Activated T-cell treated with anti-CD3 and anti-CD28 coated beads, Interleukin-2, amount 50 U/mL, for 4 hours (primary cell): ENCODE data around the gene POMT2. TPM values are rescaled to one million over a fixed set of nuclear protein-coding genes. Genes with fewer than 3 reads are reported as not detected.

Source experiments
- ATAC-seq, 2 donors: fragments of 200-7000 bp; cut with Tn5 transposase; one replicate each; pipeline ENCODE4 v1.10.0; 2021
- DNase-seq: peaks from one replicate; pipeline ENCODE4 v3.0.0-alpha.2; 2020
- H3K27me3 Mint-ChIP-seq: one replicate; pipeline ENCODE4 v1.8.0; 2021; ENCODE audit warnings: low read depth, mixed read lengths
- H3K36me3 Mint-ChIP-seq: one replicate; pipeline ENCODE4 v1.8.0; 2022; ENCODE audit warnings: mixed read lengths; ENCODE audit not compliant: insufficient read depth
- H3K4me1 Mint-ChIP-seq: one replicate; pipeline ENCODE4 v1.8.0; 2021; ENCODE audit warnings: low read depth, mixed read lengths
- H3K4me3 Mint-ChIP-seq: one replicate; pipeline ENCODE4 v1.8.0; 2021; ENCODE audit warnings: mild to moderate bottlenecking, moderate library complexity, mixed read lengths
- H3K9me3 Mint-ChIP-seq: one replicate; pipeline ENCODE4 v1.8.0; 2021; ENCODE audit warnings: mixed read lengths
- total RNA-seq, 3 donors: library from RNA; stranded (reverse); gene quantifications; one replicate each; pipeline ENCODE4 v1.2.1, GENCODE V29; 2021

POMT2 gene
- total RNA-seq, 3 donors from 2014 or later = 18.0 to 22.2 (median 19.2) TPM

DNA sequence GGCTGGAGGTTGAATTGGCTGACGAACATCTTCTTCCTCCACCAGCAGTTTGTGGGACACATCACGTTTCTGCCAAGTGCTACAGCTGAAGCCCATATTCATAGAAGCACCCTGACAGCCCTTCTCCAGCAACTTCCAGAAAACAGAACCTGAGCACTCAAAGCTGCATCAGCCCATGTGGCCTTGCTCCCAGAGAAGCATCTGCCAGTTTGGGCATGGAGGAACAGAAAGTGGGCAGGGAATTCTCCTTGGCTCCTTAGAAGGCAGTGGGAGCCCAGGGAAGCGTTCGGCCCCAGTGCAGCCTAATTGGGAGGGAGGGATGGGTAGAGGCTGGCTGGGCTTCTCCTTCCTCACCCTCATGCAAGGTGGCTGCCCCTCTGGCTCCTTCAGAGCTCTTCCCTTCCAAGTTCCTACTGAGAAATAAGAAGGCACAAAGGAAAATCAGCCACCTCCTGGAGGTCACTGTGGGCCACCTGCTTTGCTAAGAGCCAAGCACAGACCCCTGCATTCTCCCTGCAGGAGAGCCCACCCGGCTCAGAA is 45.6 kb downstream of the POMT2 start:
- Mint-ChIP-seq H3K36me3 (peaks cover 8% of the 10 kb centered on the region), H3K9me3 (no peaks in the 10 kb centered on the region), H3K27me3 (peaks cover 19% of the 10 kb centered on the region), H3K4me3 (no peak overlapping the region), H3K4me1 (no peaks in the 10 kb centered on the region)
- ATAC-seq = no peak
- no peak for DNase-seq

DNA sequence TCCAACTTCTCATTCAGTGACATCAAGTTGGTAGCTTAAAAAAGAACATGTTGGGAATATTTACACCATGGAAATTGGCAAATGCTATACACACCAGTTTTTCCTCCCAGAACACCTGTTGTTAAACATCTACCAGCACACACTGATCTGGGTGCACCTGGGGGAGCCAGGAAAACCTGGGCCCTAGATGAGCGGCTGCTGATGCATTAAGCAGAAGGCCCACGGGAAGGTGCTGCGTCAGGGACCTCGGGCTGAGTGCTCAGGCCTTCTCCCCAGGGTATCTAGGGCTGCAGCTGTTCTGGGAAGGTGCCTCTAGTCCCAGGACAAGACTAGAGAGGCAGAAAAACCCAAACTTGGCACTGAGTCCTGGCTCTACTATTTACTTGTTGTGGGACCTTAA is 46.9 kb downstream of the POMT2 start:
- ATAC-seq (no peak), DNase-seq (no peak)
- H3K4me1 Mint-ChIP-seq = peaks cover 1% of the 10 kb centered on the region
- H3K4me3 Mint-ChIP-seq = no peak overlapping the region
- H3K9me3 Mint-ChIP-seq = no peaks in the 10 kb centered on the region
- peaks cover 30% of the 10 kb centered on the region for H3K27me3 Mint-ChIP-seq
- H3K36me3 Mint-ChIP-seq = peaks cover 2% of the 10 kb centered on the region

DNA sequence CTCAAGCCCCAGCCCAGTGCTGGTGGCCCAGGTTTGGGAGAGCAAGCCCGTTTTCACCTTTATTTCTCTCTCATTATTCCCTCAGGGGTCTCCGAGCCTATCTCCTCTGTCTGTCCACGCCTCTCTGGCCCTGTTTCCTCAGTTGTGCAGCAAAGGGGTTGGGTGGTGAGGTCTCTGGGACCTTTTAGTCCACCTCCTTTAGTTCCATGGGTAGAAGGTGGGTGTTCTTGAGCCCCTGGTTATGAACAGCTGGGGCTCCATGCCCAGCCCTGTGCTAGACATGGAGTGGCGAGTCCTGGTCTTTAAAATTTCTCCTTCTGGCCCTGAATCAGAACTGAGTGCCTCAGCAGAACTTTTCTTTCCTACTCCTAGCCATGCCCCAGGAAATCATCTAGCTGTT is 48.4 kb downstream of the POMT2 start:
- H3K27me3 Mint-ChIP-seq = peaks cover 40% of the 10 kb centered on the region
- DNase-seq (no peak), ATAC-seq (no peak)
- H3K36me3 Mint-ChIP-seq = peaks cover 2% of the 10 kb centered on the region
- H3K9me3 Mint-ChIP-seq = peaks cover 3% of the 10 kb centered on the region
- H3K4me3 Mint-ChIP-seq = no peak overlapping the region
- H3K4me1 Mint-ChIP-seq = peaks cover 2% of the 10 kb centered on the region

DNA sequence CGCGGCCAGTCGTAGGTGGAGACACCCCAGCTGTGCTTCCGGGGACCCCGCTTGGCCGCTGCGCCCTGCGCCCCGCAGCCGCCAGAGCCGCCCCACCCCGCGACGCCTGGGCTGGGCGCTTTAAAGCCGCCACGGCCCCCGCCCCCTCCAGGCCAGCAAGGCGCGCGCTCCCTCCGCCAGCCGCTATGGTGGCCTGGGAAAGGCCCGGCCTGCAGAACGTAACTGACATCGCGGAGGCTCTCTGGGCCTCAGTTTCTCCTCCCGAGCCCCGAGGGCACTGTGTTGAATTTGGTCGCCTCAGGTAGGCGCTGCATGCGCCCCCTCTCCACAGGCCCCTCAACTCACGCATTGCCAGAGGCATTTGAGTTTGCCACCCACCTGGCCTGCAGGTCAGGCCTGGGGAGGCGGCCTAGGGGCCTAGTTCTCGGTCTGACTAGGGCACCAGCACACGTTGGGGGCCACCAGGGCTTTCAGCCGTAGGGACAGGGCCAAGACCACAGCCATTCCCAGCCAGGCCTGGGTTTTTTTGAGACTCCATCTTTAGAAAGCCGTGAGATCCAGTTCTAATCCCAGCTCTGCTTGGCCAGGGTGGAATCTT is 49.5 kb downstream of the POMT2 start, which contains the start of gene NGB:
TSS of gene NGB (minus strand) at position 94 of the 598 bp plus-strand sequence. CDS start 269 bp downstream, outside the sequence.
- ATAC-seq (peak in 1 of 2 donors; percentile 19), DNase-seq (no peak)
- peaks cover 40% of the 10 kb centered on the region for H3K27me3 Mint-ChIP-seq
- H3K4me1 Mint-ChIP-seq = peaks cover 2% of the 10 kb centered on the region
- no peak within 1 kb of the TSS for H3K4me3 Mint-ChIP-seq
- peaks cover 3% of the 10 kb centered on the region for H3K9me3 Mint-ChIP-seq
- peaks cover 2% of the 10 kb centered on the region for H3K36me3 Mint-ChIP-seq

DNA sequence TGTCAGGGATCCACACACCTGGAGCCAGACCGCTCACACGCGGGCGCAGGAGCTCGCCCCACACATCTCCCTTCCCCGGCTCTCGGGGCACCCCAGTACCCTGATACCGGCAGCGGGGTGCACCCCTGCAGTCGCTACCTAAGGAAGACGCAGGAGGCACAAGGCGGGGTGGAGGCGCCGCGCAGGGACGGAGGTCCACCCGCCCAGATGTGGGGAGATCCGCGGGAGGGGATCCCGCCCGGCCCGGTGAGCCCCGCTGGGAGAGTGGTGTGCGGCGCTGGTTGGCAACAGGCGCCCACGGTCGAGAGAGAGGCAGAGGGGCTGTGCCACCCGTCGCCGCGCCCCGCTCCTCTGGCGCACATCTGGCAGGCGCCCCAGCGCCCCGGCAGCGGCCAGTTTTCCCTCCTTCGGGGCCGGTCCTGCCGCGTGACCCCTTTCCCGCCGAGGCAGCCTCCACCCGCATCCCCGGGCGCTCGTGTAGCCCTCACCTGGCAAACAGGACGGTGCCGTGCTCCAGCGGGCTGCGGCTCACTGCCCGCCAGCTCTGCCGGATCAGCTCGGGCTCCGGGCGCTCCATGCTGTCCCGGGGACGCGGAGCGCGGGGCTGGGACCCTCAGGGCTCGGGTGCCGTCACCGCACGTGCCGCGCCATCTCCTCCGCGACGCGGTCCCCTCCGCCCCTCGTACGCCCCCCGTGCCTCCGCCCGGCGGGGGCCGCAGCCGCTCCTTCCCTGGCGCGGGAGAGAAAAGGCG is 50.1 kb downstream of the POMT2 start:
- no peak overlapping the region for H3K4me3 Mint-ChIP-seq
- no peaks in the 10 kb centered on the region for H3K36me3 Mint-ChIP-seq
- DNase-seq = no peak
- peaks cover 40% of the 10 kb centered on the region for H3K27me3 Mint-ChIP-seq
- peak; percentile 14 to 28 for ATAC-seq
- H3K4me1 Mint-ChIP-seq = peaks cover 2% of the 10 kb centered on the region
- peaks cover 3% of the 10 kb centered on the region for H3K9me3 Mint-ChIP-seq

DNA sequence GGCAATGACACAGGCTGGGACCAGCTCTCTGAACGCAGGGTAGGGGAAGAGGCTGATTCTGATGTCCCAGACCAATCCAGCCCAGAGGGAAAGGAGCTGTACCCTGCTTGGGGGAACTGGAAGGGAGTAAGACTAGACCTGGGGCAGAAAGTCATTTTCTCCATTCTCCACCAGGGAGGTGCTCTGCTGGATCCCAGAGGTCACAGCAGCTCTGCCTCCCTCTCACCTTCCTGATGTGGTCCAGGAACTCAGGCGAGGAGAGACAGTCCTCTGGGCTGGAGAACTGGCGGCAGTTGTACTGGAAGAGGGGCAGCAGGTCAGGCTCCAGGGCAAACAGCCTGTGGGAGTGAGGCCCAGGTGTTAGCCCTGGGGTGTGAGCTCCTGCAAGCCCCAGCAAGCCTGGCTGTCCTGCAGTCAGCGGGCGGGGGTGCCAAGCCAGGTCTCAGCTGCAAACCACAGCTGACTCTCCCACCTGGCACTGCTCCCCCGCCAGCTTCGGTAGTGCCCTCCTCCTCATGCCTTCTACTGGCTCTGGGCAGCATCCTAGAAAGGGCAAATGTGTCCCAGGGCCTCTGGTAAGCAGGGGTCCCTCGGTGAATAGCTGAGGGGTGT is 51.6 kb downstream of the POMT2 start:
- Mint-ChIP-seq H3K4me1 (peaks cover 2% of the 10 kb centered on the region), H3K27me3 (peaks cover 40% of the 10 kb centered on the region), H3K9me3 (peaks cover 3% of the 10 kb centered on the region), H3K36me3 (no peaks in the 10 kb centered on the region), H3K4me3 (no peak overlapping the region)
- DNase-seq = no peak
- no peak for ATAC-seq

DNA sequence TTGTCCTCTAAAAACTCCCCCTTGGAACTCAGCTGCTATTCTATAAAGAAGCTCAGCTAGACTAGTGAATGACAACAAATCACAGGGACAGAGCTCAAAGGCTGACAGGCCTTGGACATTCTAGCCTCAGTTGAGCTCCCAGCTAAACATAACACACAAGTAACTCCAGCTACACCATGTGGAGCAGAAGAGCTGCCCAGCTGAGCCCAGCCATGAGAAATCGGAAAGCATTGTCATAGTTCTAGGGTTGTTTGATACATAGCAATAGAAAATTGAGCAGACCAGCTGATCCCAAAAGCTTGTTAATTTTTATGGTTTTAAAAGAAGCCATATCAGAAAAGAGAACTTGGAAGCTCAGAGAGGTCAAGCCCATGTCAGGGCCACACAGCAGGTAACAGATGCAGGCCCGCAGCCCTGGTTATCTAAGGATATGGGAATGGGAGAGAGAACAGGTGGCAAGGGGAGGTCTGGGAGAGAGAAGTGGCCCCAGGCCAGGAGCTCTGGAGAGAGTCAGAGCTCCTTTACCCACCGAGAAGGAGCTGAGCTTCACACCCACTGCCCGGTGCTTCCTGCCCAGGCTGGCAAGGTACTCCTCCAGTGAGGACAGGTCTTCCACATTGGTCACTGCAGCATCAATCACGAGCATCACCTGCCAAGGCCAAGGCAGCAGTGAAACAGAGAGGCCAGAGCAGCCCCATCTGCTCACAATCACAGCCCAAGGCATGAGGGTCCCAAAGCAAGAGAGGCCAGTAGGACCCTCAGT is 52.6 kb downstream of the POMT2 start:
- Mint-ChIP-seq H3K4me3 (no peak overlapping the region), H3K9me3 (peaks cover 3% of the 10 kb centered on the region), H3K4me1 (peaks cover 2% of the 10 kb centered on the region), H3K27me3 (peaks cover 40% of the 10 kb centered on the region), H3K36me3 (no peaks in the 10 kb centered on the region)
- ATAC-seq = no peak
- no peak for DNase-seq

DNA sequence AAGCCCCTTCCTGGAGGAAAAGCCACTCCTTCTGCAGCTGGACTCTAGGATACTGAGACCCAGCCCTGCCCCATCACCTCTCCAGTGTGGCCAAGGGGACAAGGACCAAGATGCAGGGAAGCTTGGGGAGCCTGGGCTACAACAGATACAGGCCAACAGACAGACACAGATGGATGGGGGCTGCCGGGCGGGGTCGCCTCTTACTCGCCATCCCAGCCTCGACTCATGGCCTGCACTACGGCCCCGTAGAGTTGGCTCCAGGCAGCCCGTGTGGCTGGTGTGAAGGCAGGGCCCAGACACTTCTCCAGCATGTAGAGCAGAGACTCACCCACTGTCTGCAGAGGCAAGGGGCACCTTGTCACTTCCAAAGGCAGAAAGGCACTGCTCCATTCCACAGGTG is 54.3 kb downstream of the POMT2 start:
- ATAC-seq (no peak), DNase-seq (no peak)
- Mint-ChIP-seq H3K27me3 (peaks cover 33% of the 10 kb centered on the region), H3K4me1 (peaks cover 2% of the 10 kb centered on the region), H3K4me3 (no peak overlapping the region), H3K36me3 (no peaks in the 10 kb centered on the region), H3K9me3 (peaks cover 3% of the 10 kb centered on the region)

DNA sequence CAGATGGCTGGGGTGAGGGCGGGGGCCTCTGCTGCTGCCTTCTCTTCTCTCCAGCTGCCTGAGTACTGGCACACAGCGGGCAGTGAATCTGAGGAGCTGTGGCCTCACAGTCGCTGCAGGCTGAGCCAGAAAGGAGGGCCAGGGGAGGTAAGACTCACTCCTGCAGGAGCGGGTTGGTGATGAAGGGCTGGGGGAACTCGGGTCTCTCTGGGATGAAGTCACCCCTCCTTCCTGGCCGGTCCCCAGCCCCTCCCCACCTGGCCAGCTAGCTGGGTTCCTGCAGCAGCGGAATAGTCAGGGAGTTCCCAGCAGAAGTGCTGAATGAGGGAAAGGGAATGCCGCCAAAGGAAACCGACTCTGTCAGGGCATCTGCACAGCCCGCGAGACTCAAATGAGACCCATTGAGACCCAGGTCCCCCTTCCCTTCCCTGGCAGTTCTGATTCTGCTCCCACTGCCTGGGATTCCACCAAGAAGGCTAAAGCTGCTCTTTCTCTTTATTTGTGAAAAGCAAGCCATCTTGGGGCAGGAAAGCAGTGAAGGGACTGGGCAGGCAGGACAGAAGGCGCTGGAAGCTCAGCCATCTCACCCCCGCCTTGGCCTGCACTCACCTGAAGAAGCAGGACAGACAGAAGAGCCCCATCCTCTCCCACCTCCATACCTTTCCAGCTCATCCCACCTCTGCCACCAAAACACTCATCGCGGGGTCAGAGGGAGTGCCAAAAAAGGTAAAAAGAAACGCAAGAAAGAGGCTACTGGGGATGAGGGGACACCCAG is 54.9 kb downstream of the POMT2 start:
- Mint-ChIP-seq H3K27me3 (peaks cover 30% of the 10 kb centered on the region), H3K9me3 (peaks cover 3% of the 10 kb centered on the region), H3K4me1 (peaks cover 2% of the 10 kb centered on the region), H3K36me3 (no peaks in the 10 kb centered on the region), H3K4me3 (no peak overlapping the region)
- DNase-seq (no peak), ATAC-seq (no peak)

DNA sequence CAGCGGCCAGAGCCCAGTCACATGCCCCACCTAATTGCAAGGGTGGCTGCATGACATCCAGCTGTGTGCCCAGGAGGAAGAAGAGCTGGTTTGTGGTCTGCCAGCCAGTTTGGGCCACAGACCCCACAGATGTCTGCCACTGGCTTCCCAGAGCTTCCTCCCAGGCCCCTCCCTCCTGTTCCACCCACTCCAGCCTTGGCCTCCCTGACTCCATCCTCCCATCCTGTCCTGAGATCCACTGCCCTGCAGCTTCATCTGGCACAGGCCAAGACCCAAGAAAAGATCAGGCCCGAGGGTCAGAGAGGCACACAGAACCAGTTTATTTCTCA is 55.5 kb downstream of the POMT2 start:
- DNase-seq (no peak), ATAC-seq (no peak)
- H3K9me3 Mint-ChIP-seq = peaks cover 3% of the 10 kb centered on the region
- H3K36me3 Mint-ChIP-seq = no peaks in the 10 kb centered on the region
- peaks cover 27% of the 10 kb centered on the region for H3K27me3 Mint-ChIP-seq
- no peak overlapping the region for H3K4me3 Mint-ChIP-seq
- peaks cover 2% of the 10 kb centered on the region for H3K4me1 Mint-ChIP-seq

DNA sequence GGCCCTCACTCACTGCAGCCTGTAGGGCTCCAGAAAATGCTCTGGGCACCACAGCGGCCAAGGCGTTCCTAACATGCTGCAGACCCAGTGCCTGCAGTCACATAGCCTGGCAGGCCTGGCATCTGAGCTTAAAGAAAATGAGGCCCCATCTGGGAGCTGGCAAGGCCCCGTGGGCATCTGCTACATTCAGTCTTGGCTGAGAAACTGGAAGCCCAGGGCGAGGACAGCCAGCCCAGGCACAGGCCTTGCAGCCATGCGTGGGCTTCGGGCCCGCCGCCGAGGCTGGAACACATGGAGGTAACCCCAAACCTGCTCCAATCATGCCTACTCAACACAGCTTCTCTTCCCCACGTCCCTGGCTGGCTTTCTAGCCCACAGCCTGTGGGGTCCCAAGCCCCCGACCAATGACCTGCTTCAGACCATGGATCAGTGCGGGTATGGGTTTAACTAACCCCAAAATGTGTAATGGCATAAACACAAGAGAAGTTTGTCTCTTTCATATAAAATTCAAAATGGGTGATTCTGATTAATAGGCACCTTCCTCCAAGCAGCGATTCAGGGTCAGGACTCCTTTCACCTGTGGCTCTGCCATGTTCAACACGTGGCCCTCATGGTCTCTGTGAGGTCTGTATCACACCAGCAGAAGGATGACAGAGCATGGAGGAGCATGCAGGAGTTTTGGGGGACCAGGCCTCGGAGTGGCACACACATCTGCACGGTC is 56.1 kb downstream of the POMT2 start:
- no peak for DNase-seq
- H3K4me1 Mint-ChIP-seq = peaks cover 2% of the 10 kb centered on the region
- H3K36me3 Mint-ChIP-seq = no peaks in the 10 kb centered on the region
- H3K9me3 Mint-ChIP-seq = peaks cover 3% of the 10 kb centered on the region
- H3K27me3 Mint-ChIP-seq = peaks cover 26% of the 10 kb centered on the region
- no peak overlapping the region for H3K4me3 Mint-ChIP-seq
- no peak for ATAC-seq

DNA sequence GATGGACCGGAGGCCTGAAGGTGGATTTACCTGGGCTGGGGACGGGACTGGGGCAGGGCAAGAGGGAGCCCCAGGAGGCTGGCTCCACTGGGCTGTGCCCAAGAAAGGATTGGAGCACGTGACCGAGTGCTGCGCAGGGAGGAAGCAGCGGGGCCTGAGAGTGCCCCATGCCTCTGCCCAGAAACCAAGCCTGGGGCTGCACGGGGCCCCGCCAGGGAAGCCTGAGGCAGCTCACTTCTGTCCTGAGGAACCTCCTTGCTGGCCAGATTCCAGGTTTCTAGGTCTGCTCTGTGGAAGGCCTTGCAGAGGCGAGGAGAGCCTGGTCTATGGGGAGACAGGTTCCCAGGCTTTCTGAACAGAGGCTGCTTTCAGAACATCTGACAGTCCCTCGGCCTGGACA is 60.1 kb downstream of the POMT2 start:
- H3K27me3 Mint-ChIP-seq = peaks cover 13% of the 10 kb centered on the region
- no peak overlapping the region for H3K4me3 Mint-ChIP-seq
- ATAC-seq (no peak), DNase-seq (no peak)
- no peaks in the 10 kb centered on the region for H3K4me1 Mint-ChIP-seq
- no peaks in the 10 kb centered on the region for H3K9me3 Mint-ChIP-seq
- H3K36me3 Mint-ChIP-seq = no peaks in the 10 kb centered on the region

DNA sequence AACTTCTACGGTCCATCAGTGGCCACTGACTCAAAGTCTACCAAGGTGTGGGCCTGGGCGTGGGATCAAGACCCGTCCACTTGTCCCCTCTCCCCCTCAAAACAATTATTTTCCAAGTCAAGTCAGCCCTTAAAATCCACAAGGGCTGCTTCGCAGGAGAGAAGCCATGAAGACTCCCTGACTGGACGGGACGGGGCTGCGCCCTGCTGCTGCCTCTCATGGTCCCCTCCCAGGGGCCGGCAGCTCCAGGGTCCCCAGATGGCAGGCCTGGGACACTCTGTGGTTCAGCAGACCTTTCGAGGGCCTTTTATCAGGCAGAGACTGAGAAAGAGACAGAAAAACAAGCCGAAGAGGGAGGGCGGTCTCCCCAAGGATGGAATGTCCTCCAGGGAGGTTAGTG is 60.5 kb downstream of the POMT2 start:
- Mint-ChIP-seq H3K36me3 (no peaks in the 10 kb centered on the region), H3K9me3 (no peaks in the 10 kb centered on the region), H3K4me1 (no peaks in the 10 kb centered on the region), H3K4me3 (no peak overlapping the region), H3K27me3 (peaks cover 13% of the 10 kb centered on the region)
- ATAC-seq (no peak), DNase-seq (no peak)
